GM11168 (cell line): ENCODE measurements around the gene VIPR1.

Source experiments
- in situ Hi-C: fragments of 300-500 bp; cut with MboI; formaldehyde crosslinking; loops from one replicate; pipeline ENCODE4 v1.12.0; 2022; ENCODE audit warnings: low sequenced_read_pairs; ENCODE audit not compliant: unreplicated experiment

Gene VIPR1

DNA sequence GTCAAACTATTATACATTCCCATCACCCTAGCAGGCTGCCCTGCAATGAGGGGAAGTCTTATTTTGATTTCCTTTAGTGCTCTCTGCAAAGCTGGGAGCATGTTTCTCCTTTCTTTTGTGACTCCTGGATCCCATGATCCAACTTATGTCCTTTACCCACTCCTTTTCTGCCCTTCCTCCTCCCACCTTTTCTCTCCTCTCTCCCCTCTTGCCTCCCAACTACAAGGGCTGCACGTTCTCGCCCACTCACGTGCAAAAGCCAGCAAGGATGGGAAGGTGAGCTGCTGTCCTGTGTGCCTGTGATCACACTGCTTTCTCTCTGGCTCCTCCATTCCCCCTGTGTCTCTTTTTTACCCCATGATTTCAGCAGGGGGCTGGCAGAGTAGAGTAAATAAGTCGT lies 6.1 kb downstream of the VIPR1 start:
- in situ Hi-C loops = no loop called here

GRCh38 chr3:42509111-42509510 lies 6.7 kb downstream of the VIPR1 start:
- in situ Hi-C loops = no loop called here

- in situ Hi-C loops = no loop called here
Measured at GRCh38 chr3:42510325-42510724, 7.9 kb downstream of the VIPR1 start.

GRCh38 chr3:42511201-42511600 lies 8.8 kb downstream of the VIPR1 start:
- in situ Hi-C loops = no loop called here

- in situ Hi-C loops = no loop called here
Measured at GRCh38 chr3:42511736-42512135, 9.3 kb downstream of the VIPR1 start.

DNA sequence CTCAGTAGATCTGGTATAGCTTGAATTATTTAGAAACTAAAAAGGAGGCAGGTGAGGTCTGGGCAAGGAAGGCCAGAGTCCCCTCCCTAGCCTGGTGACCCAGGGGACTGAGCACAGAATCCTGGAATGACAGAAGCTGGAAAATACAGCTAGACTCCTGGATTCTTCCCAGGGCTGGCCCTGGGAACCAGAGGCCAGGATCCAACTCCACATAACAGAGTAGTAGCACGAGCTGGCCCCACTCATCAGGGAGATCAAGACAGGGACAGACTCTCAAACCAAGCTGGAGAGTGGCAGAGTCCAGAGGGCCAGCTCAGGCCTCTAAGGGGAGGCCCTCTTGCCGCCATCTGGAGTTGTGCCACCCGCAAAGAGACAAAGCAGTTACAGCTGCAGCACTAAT lies 10.7 kb downstream of the VIPR1 start:
- in situ Hi-C loops = no loop called here

GRCh38 chr3:42513521-42513920 lies 11.1 kb downstream of the VIPR1 start:
- in situ Hi-C loops = no loop called here

DNA sequence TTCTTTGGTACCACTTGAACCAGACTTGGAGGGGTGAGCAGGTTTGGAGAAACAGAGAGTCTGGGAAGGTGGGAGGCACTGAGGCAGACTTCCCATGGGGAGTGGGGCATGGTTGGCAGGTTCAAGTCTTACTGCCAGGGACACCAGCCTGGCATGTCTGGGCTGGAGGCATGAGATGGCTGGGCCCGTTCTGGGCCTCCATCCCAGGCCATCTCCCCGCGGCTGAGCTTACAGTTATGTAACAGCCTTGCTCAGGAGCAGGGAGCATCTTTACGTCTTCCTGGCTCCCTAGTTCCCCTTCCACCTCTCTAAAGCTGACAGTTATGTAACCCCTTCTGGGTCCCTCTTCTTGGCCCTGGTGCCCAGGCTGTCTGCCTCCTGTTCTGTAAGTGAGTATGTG lies 12.4 kb downstream of the VIPR1 start:
- in situ Hi-C loops = no loop called here

GRCh38 chr3:42515391-42515916 lies 13.0 kb downstream of the VIPR1 start:
- in situ Hi-C loops = no loop called here

GRCh38 chr3:42515976-42516375 lies 13.5 kb downstream of the VIPR1 start:
- in situ Hi-C loops = no loop called here

GRCh38 chr3:42516443-42516842 lies 14.0 kb downstream of the VIPR1 start:
- in situ Hi-C loops = no loop called here

DNA sequence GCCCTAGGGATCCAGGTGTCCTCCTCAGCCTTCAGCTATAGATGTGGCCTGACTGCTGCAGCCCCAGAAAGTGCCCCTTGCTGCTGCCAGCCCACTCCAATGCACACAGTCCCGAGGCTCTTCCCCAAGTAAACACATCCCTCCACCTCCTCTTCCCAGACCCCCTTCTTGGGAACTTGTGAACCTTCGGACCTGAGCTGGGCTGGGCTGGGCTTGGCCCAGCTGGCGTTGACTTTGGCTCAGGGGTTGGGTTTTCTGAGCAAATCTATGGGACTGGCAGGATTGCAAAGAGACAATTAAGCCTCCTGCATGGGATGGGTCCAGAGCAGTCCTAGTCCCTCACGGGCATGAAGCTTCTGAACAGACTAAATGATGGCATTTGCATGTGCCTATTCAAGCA lies 14.7 kb downstream of the VIPR1 start:
- in situ Hi-C loops = no loop called here

GRCh38 chr3:42518800-42519567 lies 16.5 kb downstream of the VIPR1 start:
- in situ Hi-C loops = no loop called here

GRCh38 chr3:42519568-42519962 lies 17.1 kb downstream of the VIPR1 start:
- in situ Hi-C loops = no loop called here

GRCh38 chr3:42520336-42520735 lies 17.9 kb downstream of the VIPR1 start:
- in situ Hi-C loops = no loop called here

GRCh38 chr3:42520906-42521305 lies 18.5 kb downstream of the VIPR1 start:
- in situ Hi-C loops = no loop called here

DNA sequence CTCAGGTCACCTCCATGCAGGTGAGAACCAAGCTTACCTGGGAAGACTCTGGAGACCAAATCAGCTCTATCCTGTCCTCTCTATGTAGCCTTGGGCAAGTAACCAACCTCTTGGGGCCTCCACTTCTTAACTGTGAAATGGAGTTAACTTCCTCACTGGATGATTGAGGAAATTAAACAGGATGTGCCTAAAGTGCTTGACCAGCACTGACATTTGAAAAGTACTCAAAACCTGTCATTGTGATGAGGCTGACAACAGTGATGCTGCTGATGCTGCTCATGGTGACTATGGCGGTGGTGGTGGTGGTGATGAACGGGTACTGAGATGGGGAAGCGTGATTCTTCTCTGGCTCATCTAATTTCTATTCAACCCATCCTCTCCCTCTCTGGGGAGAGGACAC lies 22.3 kb downstream of the VIPR1 start:
- in situ Hi-C loops = no loop called here

GRCh38 chr3:42525212-42525611 lies 22.8 kb downstream of the VIPR1 start:
- in situ Hi-C loops = no loop called here

DNA sequence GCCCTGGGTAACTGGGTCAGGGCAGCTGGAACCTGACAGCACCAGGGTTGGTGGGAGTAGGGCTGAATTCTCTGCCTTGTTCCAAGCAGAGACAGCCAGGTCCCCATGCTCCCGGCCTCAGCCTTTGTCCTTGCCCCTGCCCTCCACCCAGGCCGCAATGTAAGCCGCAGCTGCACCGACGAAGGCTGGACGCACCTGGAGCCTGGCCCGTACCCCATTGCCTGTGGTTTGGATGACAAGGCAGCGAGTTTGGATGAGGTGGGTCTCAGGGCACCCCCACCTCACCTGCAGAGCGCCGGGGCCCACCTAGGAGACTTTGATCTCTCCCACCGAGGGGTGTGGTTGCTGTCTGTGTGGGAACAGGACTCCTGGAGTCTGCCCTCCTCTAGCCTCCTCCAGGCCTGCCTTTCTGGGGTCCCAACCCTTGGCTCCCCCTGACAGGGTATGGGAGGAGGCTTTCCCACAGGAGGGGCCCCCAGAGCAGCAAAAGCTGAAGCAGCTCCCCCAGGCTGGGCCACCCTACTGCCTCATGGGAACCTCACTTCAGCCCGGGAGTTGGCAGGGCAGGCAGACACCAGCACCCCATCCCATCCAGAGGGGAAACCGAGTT lies 23.4 kb downstream of the VIPR1 start:
- in situ Hi-C loops = no loop called here

DNA sequence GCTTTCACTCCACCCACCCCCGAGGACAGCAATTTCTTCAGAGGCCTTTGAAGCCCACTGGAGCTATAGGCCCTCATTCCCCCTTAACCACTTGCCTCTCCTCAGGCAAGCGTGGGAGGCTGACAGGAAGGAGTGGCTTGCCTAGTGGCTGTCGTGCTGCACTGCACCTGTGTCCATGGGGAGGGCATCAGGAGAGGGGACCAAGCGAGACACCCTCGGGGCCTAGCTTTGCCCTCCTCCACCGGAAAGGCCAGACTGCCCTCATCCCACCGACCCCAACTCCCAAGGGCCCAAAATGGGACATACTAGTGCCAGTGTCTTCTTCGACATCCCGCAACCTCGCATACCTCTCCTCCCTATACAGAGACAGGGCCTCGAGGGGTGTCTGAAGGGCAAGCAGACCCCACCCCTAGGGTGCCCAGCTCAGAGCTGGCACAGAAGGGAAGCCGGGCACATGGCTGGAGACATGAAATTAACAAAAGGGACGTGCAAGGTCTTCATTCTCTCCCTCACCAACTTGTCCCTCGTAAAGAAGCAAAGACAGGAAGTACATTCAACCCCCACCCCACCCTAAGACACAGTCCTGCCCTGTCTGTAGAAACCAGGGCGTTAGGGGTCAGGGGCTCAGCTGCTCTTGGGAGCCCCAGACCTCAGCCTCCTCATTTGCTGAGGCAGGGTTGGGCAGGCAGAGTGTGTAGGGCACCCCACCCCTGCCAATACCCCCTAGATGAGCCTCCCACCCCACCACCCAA lies 24.3 kb downstream of the VIPR1 start:
- in situ Hi-C loops = no loop called here

DNA sequence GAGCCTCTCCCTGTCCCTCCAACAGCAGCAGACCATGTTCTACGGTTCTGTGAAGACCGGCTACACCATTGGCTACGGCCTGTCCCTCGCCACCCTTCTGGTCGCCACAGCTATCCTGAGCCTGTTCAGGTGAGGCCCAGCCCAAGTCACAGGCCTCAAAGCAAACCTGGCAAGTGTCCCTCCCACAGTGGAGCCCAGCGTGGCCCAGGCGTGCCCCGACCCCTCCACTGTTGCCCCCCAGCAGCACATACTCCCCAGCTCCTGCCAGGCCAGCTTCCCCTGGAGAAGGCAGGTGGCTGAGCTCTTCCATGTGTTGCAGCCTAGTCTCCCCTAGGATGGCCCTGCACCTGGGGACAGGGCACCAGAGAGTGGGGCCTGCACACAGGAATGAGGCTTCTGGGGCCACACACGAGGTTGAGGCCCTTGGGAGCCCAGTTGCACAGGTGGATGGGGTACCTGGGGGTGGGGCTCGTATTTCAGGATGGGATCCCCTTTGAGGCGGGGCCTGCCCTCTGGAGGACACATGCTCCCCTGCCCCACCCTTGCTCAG lies 25.0 kb downstream of the VIPR1 start:
- in situ Hi-C loops = no loop called here
